Hippocampal formation (tissue), 2 donors: ENCODE results near the gene PRM2.

Experiments used
- DNase-seq, 2 donors: peaks; one replicate each; lab custom pipeline; 2025; lab: John Stamatoyannopoulos, UW

PRM2 gene

GRCh38 chr16:11248133-11248532 is 28.1 kb downstream of the PRM2 start:
- DNase-seq = no peak

GRCh38 chr16:11245988-11246387 is 30.3 kb downstream of the PRM2 start:
- DNase-seq = no peak

GRCh38 chr16:11245222-11245737 is 31.0 kb downstream of the PRM2 start:
- DNase-seq = no peak

- DNase-seq = no peak
These were observed 33.6 kb downstream of the PRM2 start for GRCh38 chr16:11242658-11243057.

GRCh38 chr16:11241480-11242204 is 34.6 kb downstream of the PRM2 start:
- DNase-seq = no peak

- no peak for DNase-seq
These were observed 35.4 kb downstream of the PRM2 start for GRCh38 chr16:11240636-11241473.

GRCh38 chr16:11239644-11240632 is 36.3 kb downstream of the PRM2 start:
- no peak for DNase-seq

- no peak for DNase-seq
These were observed 37.7 kb downstream of the PRM2 start for GRCh38 chr16:11238272-11239202.

GRCh38 chr16:11236461-11237254 is 39.6 kb downstream of the PRM2 start:
- no peak for DNase-seq

- DNase-seq = no peak
These were observed 40.6 kb downstream of the PRM2 start for GRCh38 chr16:11235703-11235991.

GRCh38 chr16:11234884-11235702 is 41.2 kb downstream of the PRM2 start:
- no peak for DNase-seq

GRCh38 chr16:11233727-11234376 is 42.4 kb downstream of the PRM2 start:
- no peak for DNase-seq

- peak in 1 of 2 donors; percentile 1 for DNase-seq
These were observed 43.2 kb downstream of the PRM2 start for GRCh38 chr16:11232852-11233726.

- no peak for DNase-seq
These were observed 43.9 kb downstream of the PRM2 start for GRCh38 chr16:11232302-11232851.

GRCh38 chr16:11231367-11231970 is 44.8 kb downstream of the PRM2 start:
- DNase-seq = no peak

GRCh38 chr16:11229906-11230305 is 46.4 kb downstream of the PRM2 start:
- DNase-seq = no peak

GRCh38 chr16:11229432-11229831 is 46.8 kb downstream of the PRM2 start:
- DNase-seq = no peak
